IPS DF 6.9 (cell line): ENCODE results near the gene ARIH1.

ENCODE experiments used
- DNase-seq: peaks from one replicate; pipeline ENCODE4 v3.0.0-alpha.2; 2013; ENCODE audit warnings: low read depth, low spot score
- H3K27ac ChIP-seq: one replicate; pipeline ENCODE4 v1.5.1; 2013; ENCODE audit warnings: low read length, control low read depth
- H3K27me3 ChIP-seq: 2 replicates; pipeline ENCODE4 v1.6.1; 2013; ENCODE audit warnings: mild to moderate bottlenecking, low read length; ENCODE audit not compliant: control insufficient read depth, insufficient read depth
- H3K36me3 ChIP-seq: 2 replicates; pipeline ENCODE4 v1.6.1; 2013; ENCODE audit warnings: low read length; ENCODE audit not compliant: control insufficient read depth, insufficient read depth
- H3K4me1 ChIP-seq: 2 replicates; pipeline ENCODE4 v1.6.1; 2013; ENCODE audit warnings: low read length; ENCODE audit not compliant: control insufficient read depth, insufficient read depth
- H3K4me3 ChIP-seq: 2 replicates; pipeline ENCODE4 v1.5.1; 2013; ENCODE audit warnings: mild to moderate bottlenecking, low read length
- H3K9me3 ChIP-seq: 2 replicates; pipeline ENCODE4 v1.6.1; 2013; ENCODE audit warnings: low read length, inconsistent platforms; ENCODE audit not compliant: control insufficient read depth, insufficient read depth
- WGBS: extraction: QIAGEN DNeasy Blood & Tissue Kit; methylation state at CpG from one replicate; pipeline ENCODE4 v1.1.7; 2013; ENCODE audit warnings: mixed read lengths, missing lambda C conversion rate; ENCODE audit not compliant: insufficient read length, insufficient coverage; 5-methylcytosine and 5-hydroxymethylcytosine counted together

Gene ARIH1

GRCh38 chr15:72535911-72536310, 61.8 kb downstream of the ARIH1 start:
- no CpG with 5 or more reads among the region's 3 CpGs for WGBS
- Histone ChIP-seq H3K9me3 (no peaks in the 10 kb centered on the region; the same call in 1 of the 2 replicates), H3K4me3 (no peak overlapping the region), H3K4me1 (no peaks in the 10 kb centered on the region), H3K27me3 (no peaks in the 10 kb centered on the region), H3K27ac (no peak overlapping the region), H3K36me3 (no peaks in the 10 kb centered on the region; the same call in 1 of the 2 replicates)
- no peak for DNase-seq

DNA sequence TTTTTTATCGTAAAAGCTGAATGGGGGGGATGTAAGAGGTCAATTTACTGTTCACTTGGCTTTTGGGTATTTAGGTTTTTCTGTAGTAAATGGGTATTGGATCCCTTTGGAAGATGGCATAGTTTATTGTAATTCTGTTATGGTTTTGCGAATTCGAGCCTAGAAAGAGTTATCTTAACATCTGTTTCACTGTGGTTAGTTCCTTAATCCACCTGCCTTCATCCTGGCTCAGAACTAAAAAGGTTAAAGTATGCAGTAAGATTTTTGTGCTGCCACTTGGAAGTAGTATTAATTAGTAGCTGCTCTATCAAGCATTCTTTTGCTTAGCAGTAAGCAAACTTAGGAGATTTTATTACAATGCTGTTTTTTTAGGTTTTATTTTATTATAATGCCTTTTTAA, 62.4 kb downstream of the ARIH1 start:
- WGBS = no CpG with 5 or more reads among the region's 3 CpGs
- DNase-seq = no peak

DNA sequence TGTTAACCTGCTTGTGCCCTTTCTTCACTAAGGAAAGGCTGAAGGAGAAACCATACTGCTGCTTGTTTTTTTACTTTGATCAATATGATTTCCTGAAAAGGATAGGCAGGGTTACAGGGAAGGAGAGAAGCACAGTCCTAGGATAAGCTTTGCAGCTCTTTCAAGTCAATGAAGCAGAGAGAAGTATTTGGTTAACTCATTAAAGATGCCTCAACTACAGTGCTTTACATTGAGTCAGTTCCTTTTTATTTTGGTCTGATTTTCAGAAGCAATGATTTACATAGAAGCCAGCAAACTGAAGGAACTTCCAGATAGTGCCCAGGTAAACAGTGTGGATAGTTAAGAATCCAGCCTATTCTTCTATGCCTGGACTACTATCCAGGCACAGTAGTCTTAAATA, 64.8 kb downstream of the ARIH1 start:
- DNase-seq = no peak
- no peaks in the 10 kb centered on the region; the same call in 1 of the 2 replicates for H3K9me3 ChIP-seq
- no peak overlapping the region for H3K27ac ChIP-seq
- H3K4me1 ChIP-seq = no peaks in the 10 kb centered on the region
- no peaks in the 10 kb centered on the region; the same call in 1 of the 2 replicates for H3K36me3 ChIP-seq
- no peak overlapping the region for H3K4me3 ChIP-seq
- no peaks in the 10 kb centered on the region for H3K27me3 ChIP-seq

More for the DNA sequence above, 62.4 kb downstream of the ARIH1 start:
- H3K9me3 ChIP-seq = no peaks in the 10 kb centered on the region; the same call in 1 of the 2 replicates
- H3K4me1 ChIP-seq = no peaks in the 10 kb centered on the region
- no peak overlapping the region for H3K4me3 ChIP-seq
- no peaks in the 10 kb centered on the region for H3K27me3 ChIP-seq
- H3K36me3 ChIP-seq = no peaks in the 10 kb centered on the region; the same call in 1 of the 2 replicates
- H3K27ac ChIP-seq = no peak overlapping the region

GRCh38 chr15:72540606-72541237, 66.6 kb downstream of the ARIH1 start:
- no peaks in the 10 kb centered on the region; the same call in 1 of the 2 replicates for H3K36me3 ChIP-seq
- no CpG with 5 or more reads among the region's 11 CpGs for WGBS
- H3K27ac ChIP-seq = no peak overlapping the region
- H3K4me3 ChIP-seq = no peak overlapping the region
- no peaks in the 10 kb centered on the region; the same call in 1 of the 2 replicates for H3K9me3 ChIP-seq
- no peaks in the 10 kb centered on the region for H3K4me1 ChIP-seq
- H3K27me3 ChIP-seq = no peaks in the 10 kb centered on the region
- no peak for DNase-seq

GRCh38 chr15:72541674-72542073, 67.5 kb downstream of the ARIH1 start:
- H3K36me3 ChIP-seq = no peaks in the 10 kb centered on the region; the same call in 1 of the 2 replicates
- H3K4me1 ChIP-seq = no peaks in the 10 kb centered on the region
- H3K27me3 ChIP-seq = no peaks in the 10 kb centered on the region
- H3K4me3 ChIP-seq = no peak overlapping the region
- no peak overlapping the region for H3K27ac ChIP-seq
- no peak for DNase-seq
- no peaks in the 10 kb centered on the region; the same call in 1 of the 2 replicates for H3K9me3 ChIP-seq

- Histone ChIP-seq H3K36me3 (no peaks in the 10 kb centered on the region; the same call in 1 of the 2 replicates), H3K9me3 (no peaks in the 10 kb centered on the region; the same call in 1 of the 2 replicates), H3K27me3 (no peaks in the 10 kb centered on the region), H3K27ac (no peak overlapping the region), H3K4me3 (no peak overlapping the region), H3K4me1 (no peaks in the 10 kb centered on the region)
- WGBS = no CpG with 5 or more reads among the region's 1 CpG
- DNase-seq = no peak
Observed at GRCh38 chr15:72545156-72545555, 71.0 kb downstream of the ARIH1 start.

GRCh38 chr15:72554471-72555425, 80.6 kb downstream of the ARIH1 start:
- H3K27me3 ChIP-seq = no peaks in the 10 kb centered on the region
- H3K4me1 ChIP-seq = no peaks in the 10 kb centered on the region
- H3K9me3 ChIP-seq = no peaks in the 10 kb centered on the region
- no peaks in the 10 kb centered on the region for H3K36me3 ChIP-seq
- H3K4me3 ChIP-seq = no peak overlapping the region
- H3K27ac ChIP-seq = no peak overlapping the region
- no CpG with 5 or more reads among the region's 8 CpGs for WGBS
- no peak for DNase-seq

- Histone ChIP-seq H3K36me3 (peaks cover 3% of the 10 kb centered on the region; the same call in 1 of the 2 replicates), H3K27ac (no peak overlapping the region), H3K4me1 (no peaks in the 10 kb centered on the region), H3K27me3 (no peaks in the 10 kb centered on the region), H3K4me3 (no peak overlapping the region), H3K9me3 (no peaks in the 10 kb centered on the region)
- WGBS = no CpG with 5 or more reads among the region's 3 CpGs
- no peak for DNase-seq
Observed at GRCh38 chr15:72559781-72560180, 85.7 kb downstream of the ARIH1 start.

- H3K27ac ChIP-seq = no peak overlapping the region
- peaks cover 3% of the 10 kb centered on the region; the same call in 1 of the 2 replicates for H3K36me3 ChIP-seq
- no peak overlapping the region for H3K4me3 ChIP-seq
- no peaks in the 10 kb centered on the region for H3K27me3 ChIP-seq
- no CpG with 5 or more reads among the region's 1 CpG for WGBS
- no peak for DNase-seq
- H3K9me3 ChIP-seq = no peaks in the 10 kb centered on the region
- H3K4me1 ChIP-seq = no peaks in the 10 kb centered on the region
Observed at GRCh38 chr15:72560458-72560857, 86.3 kb downstream of the ARIH1 start.

DNA sequence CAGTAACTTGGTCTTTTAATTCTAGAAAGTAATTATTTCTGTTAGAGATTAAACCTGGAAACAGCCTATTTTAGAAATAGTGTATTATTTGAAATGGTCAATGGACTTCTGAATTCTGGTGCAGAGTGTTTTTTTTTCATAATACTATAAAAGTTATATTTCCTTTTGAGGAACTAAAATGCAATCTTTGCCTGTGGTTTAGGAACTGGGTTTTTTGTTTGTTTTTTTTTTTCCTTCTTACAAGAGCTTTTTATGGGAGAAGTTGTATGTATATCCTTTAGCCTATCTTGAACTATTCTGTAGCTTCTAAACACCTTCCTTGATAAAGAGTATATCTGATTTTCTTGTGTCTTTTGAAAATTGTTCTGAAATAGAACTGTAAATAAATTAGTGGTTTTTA, 88.3 kb downstream of the ARIH1 start:
- Histone ChIP-seq H3K4me1 (no peaks in the 10 kb centered on the region), H3K27ac (no peak overlapping the region), H3K9me3 (no peaks in the 10 kb centered on the region), H3K4me3 (no peak overlapping the region), H3K36me3 (peaks cover 3% of the 10 kb centered on the region; the same call in 1 of the 2 replicates), H3K27me3 (no peaks in the 10 kb centered on the region)
- DNase-seq = no peak
